Activated CD4-positive, alpha-beta memory T cell treated with anti-CD3 and anti-CD28 coated beads for 36 hours (primary cell): ENCODE measurements around the gene LRRK1. TPM values are rescaled to one million over a fixed set of nuclear protein-coding genes. Genes with fewer than 3 reads are reported as not detected.

Experiments used
- CTCF ChIA-PET: fragments of 350-600 bp; sonication (Branson Sonifier 250); formaldehyde crosslinking; loops from one replicate; lab custom pipeline; 2021; ENCODE audit warnings: antibody characterized with exemption, inconsistent platforms; lab: Charles Lee
- POLR2A ChIA-PET: fragments of 350-600 bp; sonication (Branson Sonifier 250); formaldehyde crosslinking; loops from one replicate; lab custom pipeline; 2021; ENCODE audit warnings: antibody characterized with exemption; lab: Charles Lee
- DNase-seq: peaks from one replicate; pipeline ENCODE4 v3.0.0-alpha.2; 2020
- H3K27ac Mint-ChIP-seq: one replicate; pipeline ENCODE4 v1.8.0; 2021; ENCODE audit warnings: mixed read lengths
- H3K27me3 Mint-ChIP-seq: one replicate; pipeline ENCODE4 v1.8.0; 2021; ENCODE audit warnings: mixed read lengths
- H3K36me3 Mint-ChIP-seq: one replicate; pipeline ENCODE4 v1.8.0; 2021; ENCODE audit warnings: mixed read lengths
- H3K4me1 Mint-ChIP-seq: one replicate; pipeline ENCODE4 v1.8.0; 2021; ENCODE audit warnings: low read depth, mixed read lengths
- H3K4me3 Mint-ChIP-seq: one replicate; pipeline ENCODE4 v1.8.0; 2021; ENCODE audit warnings: mild to moderate bottlenecking, mixed read lengths
- H3K9me3 Mint-ChIP-seq: one replicate; pipeline ENCODE4 v1.8.0; 2021; ENCODE audit warnings: mixed read lengths
- intact Hi-C: fragments of 100-400 bp; cut with micrococcal nuclease; formaldehyde crosslinking; loops from one replicate; pipeline ENCODE4 v1.15.1; 2023
- total RNA-seq, 2 experiments: library from RNA; stranded (reverse); gene quantifications; one replicate each; pipeline ENCODE4 v1.2.3, GENCODE V29; 2021

Gene LRRK1
- total RNA-seq, 2 experiments from 2014 or later, result 0.41 to 0.71 TPM

DNA sequence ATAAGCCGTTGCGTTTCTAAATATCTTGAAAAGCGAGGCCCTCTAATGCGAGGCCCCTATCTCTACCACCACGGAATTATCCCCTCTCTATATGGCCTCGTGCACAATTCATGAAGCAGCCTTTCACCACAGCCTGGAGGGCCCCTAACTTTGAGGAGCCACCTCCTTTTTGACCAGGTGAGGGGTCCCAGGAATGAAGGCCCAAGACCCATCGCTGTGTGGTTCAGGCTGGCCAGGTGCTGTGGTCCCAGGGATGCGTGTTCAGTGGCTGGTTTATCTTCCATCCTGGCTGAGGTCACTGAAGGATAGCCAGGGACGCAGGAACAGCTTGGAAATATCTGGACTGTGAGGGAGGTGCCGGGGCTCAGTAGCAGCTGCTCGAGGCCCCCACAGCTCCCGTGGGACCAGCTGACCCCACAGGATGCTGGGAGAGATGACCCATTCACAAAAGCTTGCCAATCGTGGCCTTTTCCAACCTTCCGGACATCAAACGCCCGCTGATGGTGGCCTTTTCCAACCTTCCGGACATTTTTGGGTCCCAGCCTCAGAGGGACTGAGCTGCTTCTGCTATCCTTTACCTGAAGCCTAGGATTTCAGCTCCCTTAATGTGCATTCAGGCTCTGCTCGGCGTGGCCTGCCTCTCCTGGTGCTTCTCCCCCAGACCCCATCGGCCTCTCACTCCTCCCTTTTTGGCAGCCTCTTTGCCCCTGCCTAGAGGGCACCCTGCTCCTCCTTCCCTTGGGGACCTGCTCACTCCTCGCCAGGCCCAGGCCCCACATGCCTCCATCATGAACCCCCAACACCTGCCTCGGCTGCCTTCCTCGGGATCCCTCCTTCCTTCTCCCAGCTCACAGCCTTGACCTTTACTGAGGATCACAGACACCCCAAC lies 191.8 kb downstream of the LRRK1 start:
- Mint-ChIP-seq H3K27me3 (no peaks in the 10 kb centered on the region), H3K4me1 (no peaks in the 10 kb centered on the region), H3K27ac (no peak overlapping the region), H3K4me3 (no peak overlapping the region), H3K9me3 (no peaks in the 10 kb centered on the region), H3K36me3 (no peaks in the 10 kb centered on the region)
- DNase-seq, result no peak
- intact Hi-C loops, result no loop called here
- ChIA-PET POLR2A (no interaction called here), CTCF (interaction anchor here (1.0 kb wide), 1 partner anchor 391 kb away, joined by 3 read pairs; no protein-coding TSS in a partner anchor)

DNA sequence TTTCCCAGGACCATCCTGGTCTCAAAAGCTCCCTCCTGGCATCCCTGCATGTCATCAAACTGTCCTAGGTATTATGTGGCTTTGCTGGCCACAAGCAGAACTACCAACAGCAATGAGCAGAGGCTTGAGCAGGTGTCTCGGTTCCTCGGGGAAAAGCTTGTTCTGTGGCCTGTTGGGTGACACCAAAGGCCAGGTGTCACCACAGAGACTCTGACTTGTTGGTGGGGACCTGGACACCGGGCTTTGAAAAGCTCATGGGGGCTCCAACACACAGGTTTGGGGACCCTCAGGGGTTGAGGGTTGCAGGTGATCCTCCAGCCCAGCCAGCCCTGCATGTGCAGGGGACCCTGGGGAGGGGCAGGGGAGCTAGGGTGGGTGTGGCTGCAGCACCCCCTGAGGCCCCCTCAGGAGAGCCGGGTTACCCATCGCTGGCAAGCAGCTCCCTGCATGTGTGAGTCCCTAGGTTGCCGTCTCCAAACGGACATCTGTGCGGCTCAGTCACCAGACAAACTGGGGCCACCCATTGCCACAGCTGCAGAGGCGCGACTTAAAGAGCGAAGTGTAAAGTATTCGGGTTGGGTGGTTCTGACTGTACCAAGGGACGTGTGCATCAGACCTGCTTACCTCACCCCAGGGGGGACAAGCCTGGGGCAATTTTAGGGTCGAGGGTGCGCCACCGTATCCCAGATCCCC lies 192.6 kb downstream of the LRRK1 start:
- ChIA-PET CTCF (interaction anchor here (1.0 kb wide), 1 partner anchor 391 kb away, joined by 3 read pairs; no protein-coding TSS in a partner anchor), POLR2A (no interaction called here)
- no peaks in the 10 kb centered on the region for H3K27me3 Mint-ChIP-seq
- intact Hi-C loops, result no loop called here
- no peaks in the 10 kb centered on the region for H3K9me3 Mint-ChIP-seq
- H3K4me1 Mint-ChIP-seq, result peaks cover 6% of the 10 kb centered on the region
- no peak overlapping the region for H3K27ac Mint-ChIP-seq
- no peak overlapping the region for H3K4me3 Mint-ChIP-seq
- no peak for DNase-seq
- H3K36me3 Mint-ChIP-seq, result no peaks in the 10 kb centered on the region

DNA sequence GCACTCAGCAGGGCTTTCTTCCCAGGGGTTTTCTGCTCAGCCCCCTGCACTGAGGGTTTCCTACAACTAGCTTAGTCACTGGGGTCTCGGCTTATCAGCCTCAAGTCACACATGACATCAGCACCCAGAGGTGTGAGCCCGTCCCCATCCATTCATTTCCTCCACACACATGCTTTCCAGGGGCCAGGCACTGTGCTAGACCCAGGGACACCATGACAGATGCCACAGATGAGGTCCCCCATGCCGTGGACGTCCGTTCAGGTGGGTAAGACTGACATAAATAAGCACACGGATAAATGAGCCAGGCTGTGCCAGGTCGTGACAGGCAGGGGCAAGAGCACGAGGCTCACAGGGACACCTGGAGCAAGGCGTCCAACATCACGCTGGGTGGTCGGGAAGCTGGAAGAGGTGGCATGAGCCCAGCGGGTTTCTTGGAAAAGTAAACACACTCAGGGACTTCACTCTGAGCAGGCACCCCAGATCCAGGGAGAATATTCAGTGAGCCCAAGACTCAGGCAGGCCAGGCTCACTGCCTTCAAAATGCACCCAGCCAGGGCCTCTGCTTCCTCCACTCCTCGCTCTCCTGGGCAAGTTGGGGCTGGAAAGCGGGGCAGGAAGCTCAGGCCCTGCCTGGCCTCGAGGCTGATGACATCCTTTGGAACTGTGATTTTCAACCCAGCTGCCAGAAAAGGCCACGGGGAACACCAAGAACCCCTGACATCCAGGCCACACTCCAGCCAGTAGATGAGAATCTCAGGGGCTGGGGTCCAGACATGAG lies 193.4 kb downstream of the LRRK1 start:
- no peak for DNase-seq
- H3K36me3 Mint-ChIP-seq, result no peaks in the 10 kb centered on the region
- H3K27me3 Mint-ChIP-seq, result no peaks in the 10 kb centered on the region
- intact Hi-C loops, result no loop called here
- peaks cover 6% of the 10 kb centered on the region for H3K4me1 Mint-ChIP-seq
- no peak overlapping the region for H3K27ac Mint-ChIP-seq
- ChIA-PET POLR2A (no interaction called here), CTCF (interaction anchor here (1.1 kb wide), 1 partner anchor 146 kb away, joined by 3 read pairs; no protein-coding TSS in a partner anchor)
- H3K4me3 Mint-ChIP-seq, result no peak overlapping the region
- H3K9me3 Mint-ChIP-seq, result no peaks in the 10 kb centered on the region

DNA sequence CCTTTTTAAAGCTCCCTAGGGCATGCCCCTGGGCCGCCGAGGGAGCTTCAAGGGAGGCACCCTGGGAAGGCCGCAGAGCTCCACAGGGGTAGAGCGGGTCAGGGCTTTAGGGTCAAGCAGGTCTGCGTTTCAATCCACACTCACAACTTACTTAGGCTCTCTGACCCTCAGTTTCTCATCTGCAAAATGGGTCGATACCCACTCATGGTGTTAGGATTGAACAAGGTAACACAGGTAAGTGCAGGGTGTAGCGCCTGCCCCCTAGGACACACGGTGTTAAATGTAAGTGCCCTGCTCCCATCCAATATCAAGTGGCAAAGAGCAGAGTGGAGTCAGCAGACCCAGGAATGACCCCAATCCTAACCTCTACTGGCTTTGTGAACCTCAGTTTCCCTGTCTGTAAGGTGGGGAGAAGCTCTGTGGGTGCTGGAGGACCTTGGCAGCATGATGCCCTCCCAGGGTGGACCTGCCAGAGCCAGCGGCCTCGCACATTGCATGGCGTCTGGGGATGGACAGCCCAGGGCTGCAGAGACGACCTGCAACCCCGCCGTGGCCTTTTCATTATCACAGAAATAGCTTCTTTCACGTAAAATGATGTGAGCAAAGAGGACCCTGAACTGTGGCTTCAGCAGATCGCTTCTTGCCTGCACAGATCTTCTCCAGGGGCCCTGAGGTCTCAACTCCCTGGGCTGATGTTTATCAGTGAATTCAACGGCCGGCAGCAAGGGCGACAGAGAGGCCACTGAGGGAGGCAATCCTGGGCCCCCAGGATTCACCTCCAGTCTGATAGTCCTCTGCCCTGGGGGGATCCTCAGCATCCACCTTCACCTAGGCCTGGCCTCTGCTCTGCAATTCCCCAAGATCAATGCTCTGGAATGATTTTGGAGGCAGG lies 194.2 kb downstream of the LRRK1 start:
- no peaks in the 10 kb centered on the region for H3K27me3 Mint-ChIP-seq
- intact Hi-C loops, result no loop called here
- ChIA-PET CTCF (interaction anchor here (1.1 kb wide), 1 partner anchor 145 kb away, joined by 3 read pairs; no protein-coding TSS in a partner anchor), POLR2A (no interaction called here)
- no peaks in the 10 kb centered on the region for H3K9me3 Mint-ChIP-seq
- no peak overlapping the region for H3K4me3 Mint-ChIP-seq
- no peak overlapping the region for H3K27ac Mint-ChIP-seq
- H3K4me1 Mint-ChIP-seq, result peaks cover 6% of the 10 kb centered on the region
- no peak for DNase-seq
- no peaks in the 10 kb centered on the region for H3K36me3 Mint-ChIP-seq

DNA sequence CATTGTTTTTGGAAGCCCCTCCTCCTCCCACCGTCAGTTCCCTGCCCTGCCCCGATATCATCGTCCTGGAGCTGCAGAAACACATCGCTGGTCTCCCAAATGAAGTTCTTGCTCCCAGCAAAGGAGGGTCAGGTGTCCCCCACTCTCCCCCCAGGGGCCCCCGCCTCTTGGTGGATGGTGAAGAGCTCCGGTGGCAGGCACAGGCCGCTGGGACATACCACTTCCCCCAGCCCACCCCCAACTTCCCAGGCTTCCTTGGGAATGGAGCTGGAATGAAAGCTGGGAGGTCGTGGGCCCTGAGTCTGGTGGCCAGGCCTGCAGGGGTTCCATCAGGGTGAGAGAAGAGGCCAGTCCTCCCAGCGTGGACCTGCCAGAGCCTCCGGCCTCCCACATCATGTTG lies 195.0 kb downstream of the LRRK1 start:
- POLR2A ChIA-PET, result no interaction called here
- H3K36me3 Mint-ChIP-seq, result no peaks in the 10 kb centered on the region
- CTCF ChIA-PET, result no interaction called here
- intact Hi-C loops, result no loop called here
- DNase-seq, result no peak
- H3K9me3 Mint-ChIP-seq, result no peaks in the 10 kb centered on the region
- H3K27ac Mint-ChIP-seq, result no peak overlapping the region
- peaks cover 6% of the 10 kb centered on the region for H3K4me1 Mint-ChIP-seq
- H3K4me3 Mint-ChIP-seq, result no peak overlapping the region
- H3K27me3 Mint-ChIP-seq, result no peaks in the 10 kb centered on the region

DNA sequence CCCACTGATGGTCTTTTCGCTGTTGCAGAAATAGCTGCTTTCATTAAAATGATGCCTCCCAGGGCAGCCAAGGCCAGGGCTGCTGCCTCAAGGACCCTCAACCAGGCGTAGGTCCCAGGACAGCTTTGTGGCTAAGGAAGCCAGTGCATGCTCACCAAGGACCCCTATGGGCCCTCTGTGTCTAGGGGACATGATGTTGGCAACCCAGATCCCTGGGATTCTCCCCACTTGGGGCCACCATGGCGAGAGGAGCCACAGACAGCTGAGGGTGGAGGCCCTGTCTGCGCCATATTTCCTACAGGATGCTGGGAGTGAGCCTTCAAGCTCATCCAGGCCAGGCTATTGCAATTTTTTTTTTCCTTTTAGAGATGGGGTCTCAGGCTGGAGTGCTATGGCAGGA lies 195.5 kb downstream of the LRRK1 start:
- DNase-seq, result no peak
- peaks cover 6% of the 10 kb centered on the region for H3K4me1 Mint-ChIP-seq
- H3K9me3 Mint-ChIP-seq, result no peaks in the 10 kb centered on the region
- CTCF ChIA-PET, result no interaction called here
- POLR2A ChIA-PET, result no interaction called here
- no peaks in the 10 kb centered on the region for H3K27me3 Mint-ChIP-seq
- H3K27ac Mint-ChIP-seq, result no peak overlapping the region
- no peaks in the 10 kb centered on the region for H3K36me3 Mint-ChIP-seq
- H3K4me3 Mint-ChIP-seq, result no peak overlapping the region
- intact Hi-C loops, result no loop called here

DNA sequence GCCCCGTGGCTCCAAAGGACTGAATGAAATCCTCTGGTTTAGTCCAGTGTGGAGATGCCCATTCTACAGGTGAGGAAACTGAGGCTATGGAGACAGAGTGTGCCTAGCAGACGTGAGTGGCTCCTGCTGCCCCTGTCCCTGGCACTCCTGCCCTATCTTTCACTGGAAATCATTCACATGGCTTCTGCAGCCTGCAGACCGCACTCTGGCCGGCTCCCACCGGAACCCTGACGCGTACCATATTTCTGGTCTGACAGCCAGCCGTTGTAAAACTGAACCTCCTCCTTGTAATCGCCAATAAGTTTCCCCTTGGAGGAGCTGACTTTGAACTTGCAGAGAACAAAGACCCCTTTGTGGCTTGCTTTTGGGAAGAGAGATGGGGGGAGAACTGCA lies 196.2 kb downstream of the LRRK1 start:
- H3K36me3 Mint-ChIP-seq, result no peaks in the 10 kb centered on the region
- no peaks in the 10 kb centered on the region for H3K9me3 Mint-ChIP-seq
- H3K27ac Mint-ChIP-seq, result no peak overlapping the region
- no peak overlapping the region for H3K4me3 Mint-ChIP-seq
- ChIA-PET CTCF (no interaction called here), POLR2A (no interaction called here)
- no peak for DNase-seq
- intact Hi-C loops, result no loop called here
- no peaks in the 10 kb centered on the region for H3K27me3 Mint-ChIP-seq
- peaks cover 6% of the 10 kb centered on the region for H3K4me1 Mint-ChIP-seq

DNA sequence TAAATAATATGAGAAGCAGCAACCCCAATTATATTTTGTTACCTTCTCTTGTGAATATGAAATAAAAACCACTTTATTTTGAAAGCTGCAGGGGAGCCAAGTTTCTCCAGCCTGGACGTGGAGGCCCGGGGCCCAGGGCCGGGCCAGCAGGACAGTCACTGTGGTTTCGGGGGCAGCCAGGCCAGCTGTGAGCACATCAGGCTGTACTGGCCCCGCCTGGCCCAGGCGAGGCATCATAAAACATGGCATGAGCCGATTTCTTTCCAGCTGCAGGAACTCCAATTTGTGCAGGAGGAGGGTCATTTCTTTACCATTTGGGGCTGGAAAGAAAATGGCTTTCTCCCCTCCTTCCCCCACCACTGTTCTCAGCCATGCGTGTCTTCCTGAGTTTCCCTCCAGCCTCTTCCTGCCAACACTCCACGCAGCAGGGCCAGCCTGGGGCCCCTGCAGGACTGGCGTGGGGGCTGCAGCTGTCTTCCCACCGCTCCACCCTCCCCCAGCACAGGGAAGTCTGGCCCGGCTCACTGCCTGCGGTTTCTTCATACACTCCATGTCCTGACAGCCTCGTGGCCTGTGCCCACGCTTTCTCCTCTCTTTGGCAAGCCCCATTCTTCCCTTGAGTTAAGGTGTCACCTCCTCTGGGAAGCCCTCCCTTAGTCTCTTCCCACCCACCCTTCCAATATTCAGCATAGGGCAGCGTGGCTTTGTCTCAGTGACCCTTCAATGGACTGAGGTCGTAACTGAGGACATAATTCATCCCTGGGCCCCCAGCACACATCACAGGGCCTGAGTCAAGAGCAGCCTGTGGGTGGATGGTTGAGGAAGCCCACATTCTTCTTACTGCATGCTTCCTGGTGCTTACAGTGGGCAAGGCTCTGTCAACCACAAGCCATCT lies 196.9 kb downstream of the LRRK1 start:
- POLR2A ChIA-PET, result no interaction called here
- H3K4me3 Mint-ChIP-seq, result no peak overlapping the region

DNA sequence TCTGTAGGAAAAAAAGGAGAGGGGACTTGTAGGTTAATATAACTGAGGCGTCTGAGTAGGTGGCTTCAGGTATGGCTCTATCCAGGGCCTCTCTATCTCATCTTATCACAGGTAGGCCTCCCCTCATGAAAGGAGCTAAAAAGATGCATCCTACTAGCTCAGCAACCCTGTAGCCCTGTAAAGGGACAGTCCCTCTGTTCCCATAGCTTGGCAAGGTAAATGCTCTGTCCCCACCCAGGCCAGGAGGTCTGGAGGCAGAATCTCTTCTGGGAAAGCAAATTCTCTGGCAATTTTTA lies 197.5 kb downstream of the LRRK1 start:
- no peaks in the 10 kb centered on the region for H3K9me3 Mint-ChIP-seq
- ChIA-PET CTCF (interaction anchor here (1.3 kb wide), 1 partner anchor 28 kb away, joined by 5 read pairs; no protein-coding TSS in a partner anchor), POLR2A (no interaction called here)
- intact Hi-C loops, result no loop called here
- H3K27me3 Mint-ChIP-seq, result no peaks in the 10 kb centered on the region
- no peak for DNase-seq
- H3K27ac Mint-ChIP-seq, result no peak overlapping the region
- H3K36me3 Mint-ChIP-seq, result no peaks in the 10 kb centered on the region
- H3K4me1 Mint-ChIP-seq, result peaks cover 6% of the 10 kb centered on the region
- no peak overlapping the region for H3K4me3 Mint-ChIP-seq

More for the DNA sequence above, 196.9 kb downstream of the LRRK1 start:
- Mint-ChIP-seq H3K4me1 (peaks cover 6% of the 10 kb centered on the region), H3K36me3 (no peaks in the 10 kb centered on the region), H3K9me3 (no peaks in the 10 kb centered on the region), H3K27me3 (no peaks in the 10 kb centered on the region), H3K27ac (no peak overlapping the region)
- DNase-seq, result no peak
- CTCF ChIA-PET, result interaction anchor here (1.3 kb wide), 1 partner anchor 28 kb away, joined by 5 read pairs; no protein-coding TSS in a partner anchor
- intact Hi-C loops, result no loop called here

DNA sequence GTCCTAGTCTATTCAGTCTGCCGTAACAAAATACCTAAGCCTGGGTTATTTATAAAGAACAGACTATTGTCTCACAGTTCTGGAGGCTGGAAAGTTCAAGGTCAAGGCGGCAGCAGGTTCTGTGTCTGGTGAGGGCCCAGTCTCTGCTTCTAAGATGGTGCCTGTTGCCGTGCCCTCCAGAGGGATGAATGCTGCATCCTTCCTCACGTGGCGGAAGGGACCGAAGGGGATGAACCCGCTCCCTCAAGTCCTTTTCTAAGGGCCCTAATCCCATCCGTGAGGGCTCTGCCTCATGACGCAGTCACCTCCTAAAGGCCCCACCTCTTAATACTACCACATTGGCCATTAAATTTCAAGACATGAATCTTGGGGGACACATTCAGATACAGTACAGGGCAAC lies 199.0 kb downstream of the LRRK1 start:
- Mint-ChIP-seq H3K27me3 (no peaks in the 10 kb centered on the region), H3K9me3 (no peaks in the 10 kb centered on the region), H3K4me1 (peaks cover 11% of the 10 kb centered on the region), H3K36me3 (no peaks in the 10 kb centered on the region), H3K4me3 (no peak overlapping the region), H3K27ac (no peak overlapping the region)
- ChIA-PET CTCF (no interaction called here), POLR2A (no interaction called here)
- intact Hi-C loops, result no loop called here
- DNase-seq, result no peak

DNA sequence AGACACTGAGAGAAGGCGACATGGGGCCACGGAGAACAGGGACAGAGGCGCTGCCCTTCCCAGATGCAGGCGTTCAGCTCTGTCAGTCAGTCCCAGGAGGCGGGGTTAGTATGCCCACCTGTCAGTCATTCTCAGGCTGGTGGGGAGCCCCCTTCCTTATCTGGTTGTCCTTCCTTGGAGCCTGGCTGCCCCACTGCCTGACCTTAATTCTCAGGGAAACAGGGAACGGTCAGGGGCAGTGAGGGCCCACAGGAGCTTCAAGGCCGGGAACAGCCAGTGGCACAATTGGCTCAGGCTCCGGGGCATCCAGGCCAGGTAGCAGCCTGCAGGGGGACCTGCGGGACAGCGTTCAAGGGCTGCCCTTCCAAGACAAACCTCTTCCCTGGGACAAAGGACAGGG lies 199.5 kb downstream of the LRRK1 start:
- CTCF ChIA-PET, result interaction anchor here (1.3 kb wide), 1 partner anchor 133 kb away, joined by 3 read pairs; the partner anchor contains the start of gene CHSY1
- Mint-ChIP-seq H3K4me1 (peaks cover 16% of the 10 kb centered on the region), H3K27me3 (no peaks in the 10 kb centered on the region), H3K4me3 (no peak overlapping the region), H3K9me3 (no peaks in the 10 kb centered on the region), H3K27ac (no peak overlapping the region), H3K36me3 (no peaks in the 10 kb centered on the region)
- POLR2A ChIA-PET, result no interaction called here
- DNase-seq, result no peak
- intact Hi-C loops, result no loop called here
